HL-60/S4 treated with phorbol 12-myristate 13-acetate at 8.2 ng/mL for 4 days and 3 days (cell line): Measurements from ENCODE around the gene ALG12.

Experiments used
- in situ Hi-C: fragments of 300-500 bp; cut with MboI; formaldehyde crosslinking; loops from 2 replicates; pipeline ENCODE4 v1.15.0; 2022; ENCODE audit warnings: low sequenced_read_pairs

The ALG12 gene

DNA sequence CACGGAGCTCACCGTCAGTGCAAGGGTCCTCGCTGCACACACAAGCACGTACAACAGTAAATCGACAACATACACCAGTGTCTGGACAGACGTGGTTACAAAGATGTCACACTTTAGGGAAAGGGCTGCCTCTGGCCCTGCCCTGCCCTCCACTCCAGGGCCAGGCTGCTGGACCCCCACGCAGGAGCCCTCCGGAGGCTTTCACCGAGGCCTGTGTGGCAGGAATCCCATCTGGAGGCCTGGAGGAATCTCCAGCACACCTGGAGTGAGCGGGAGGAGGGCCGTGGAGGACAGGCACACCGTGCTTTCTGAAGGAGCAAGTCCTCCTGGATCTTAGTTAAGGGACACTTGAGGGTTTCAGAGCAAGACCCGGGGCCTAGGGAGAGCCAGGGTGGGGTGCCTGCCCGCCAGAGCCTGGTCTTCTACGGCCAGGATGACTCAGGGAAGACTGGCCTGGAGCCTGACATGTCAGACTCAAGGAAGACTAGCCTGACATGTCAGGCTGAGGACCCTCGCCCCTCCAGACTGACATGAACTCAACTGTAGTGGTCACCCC is 40.2 kb upstream of the ALG12 start:
- in situ Hi-C loops = no loop called here

DNA sequence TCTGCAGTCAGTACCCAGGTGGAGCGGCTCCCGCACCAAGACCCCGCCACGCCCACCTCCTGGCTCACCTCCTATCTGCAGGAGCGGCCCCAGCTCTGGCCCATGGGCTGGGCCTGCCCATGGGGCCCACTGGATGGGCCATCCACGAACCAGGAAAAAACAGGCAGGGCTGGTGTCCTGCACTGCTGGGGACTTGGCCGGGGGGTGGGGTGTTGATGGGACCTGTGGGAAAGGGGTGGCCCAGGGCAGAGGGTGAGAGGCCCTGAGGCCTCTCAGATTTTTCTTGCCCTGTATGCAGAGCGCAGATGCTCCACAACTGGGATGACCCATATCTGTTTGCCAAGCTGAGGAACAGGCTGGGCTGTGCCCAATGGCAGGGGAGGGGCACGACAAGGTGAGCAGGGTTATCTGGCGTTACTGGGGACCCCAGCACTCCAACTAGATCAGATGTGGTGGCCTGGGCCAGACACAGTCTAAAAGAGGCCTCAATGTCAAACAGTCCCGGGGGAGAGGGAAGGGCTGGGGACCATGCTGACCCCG is 39.7 kb upstream of the ALG12 start:
- in situ Hi-C loops = no loop called here

DNA sequence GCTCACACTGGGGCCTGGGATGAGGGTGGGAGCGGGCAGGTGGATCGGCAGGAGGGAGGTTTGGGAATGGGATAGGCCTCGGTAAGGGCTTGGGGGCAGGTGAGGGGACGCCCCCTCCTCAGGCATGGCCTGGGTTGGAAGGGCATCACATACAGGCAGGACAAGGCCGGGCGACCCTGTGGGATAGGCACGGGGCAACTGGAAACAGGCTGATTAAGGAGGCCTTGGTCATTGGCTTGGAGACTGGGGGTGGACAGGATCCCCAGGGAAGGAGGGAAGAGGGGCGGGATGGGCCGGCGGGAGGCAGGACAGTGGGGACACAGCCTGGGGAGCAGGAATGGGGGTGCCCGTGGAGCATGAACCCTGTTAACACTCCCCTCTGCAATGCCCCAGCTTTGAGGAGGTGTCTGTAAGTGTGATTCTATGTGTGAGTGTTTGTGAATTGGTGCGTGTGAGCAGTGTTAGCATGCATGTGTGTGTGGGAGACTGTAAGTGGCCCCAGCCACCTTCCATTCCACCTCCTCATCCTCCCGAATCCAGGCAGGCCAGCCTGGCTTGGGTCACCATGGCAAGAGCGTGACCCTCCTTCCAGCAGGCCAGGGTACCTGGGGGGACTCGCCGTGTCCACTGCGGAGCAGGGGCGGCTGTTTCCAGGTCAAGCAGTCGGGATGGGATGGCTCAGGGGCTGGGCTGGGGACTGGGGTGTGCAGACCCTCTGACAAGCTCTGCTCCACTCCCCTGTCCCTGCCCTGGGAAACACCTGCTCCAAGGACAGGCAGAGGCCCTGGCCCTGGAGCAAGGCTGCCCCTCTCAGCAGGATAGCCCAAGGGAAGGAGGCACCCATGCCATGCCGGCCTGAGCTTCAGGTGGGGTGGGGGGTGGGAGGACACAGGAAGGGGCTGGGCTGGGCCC is 38.9 kb upstream of the ALG12 start:
- in situ Hi-C loops = no loop called here

DNA sequence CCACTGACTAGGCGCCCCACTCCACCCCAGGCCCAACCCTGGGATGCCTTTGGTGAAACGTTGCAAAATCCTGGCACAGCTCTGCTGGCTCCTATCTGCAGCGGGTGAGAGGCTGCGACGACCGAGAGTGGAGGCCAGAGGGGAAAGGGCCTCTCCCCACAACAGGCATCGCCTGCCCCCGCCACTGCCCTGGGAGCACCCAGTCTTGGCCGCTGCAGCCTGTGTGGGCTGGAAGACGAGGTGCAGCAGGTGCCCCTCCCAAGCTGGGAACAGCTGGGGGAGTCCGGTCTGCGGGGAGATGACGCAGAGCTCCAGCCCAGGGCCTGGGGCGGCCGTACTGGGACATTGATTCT is 38.2 kb upstream of the ALG12 start:
- in situ Hi-C loops = no loop called here

DNA sequence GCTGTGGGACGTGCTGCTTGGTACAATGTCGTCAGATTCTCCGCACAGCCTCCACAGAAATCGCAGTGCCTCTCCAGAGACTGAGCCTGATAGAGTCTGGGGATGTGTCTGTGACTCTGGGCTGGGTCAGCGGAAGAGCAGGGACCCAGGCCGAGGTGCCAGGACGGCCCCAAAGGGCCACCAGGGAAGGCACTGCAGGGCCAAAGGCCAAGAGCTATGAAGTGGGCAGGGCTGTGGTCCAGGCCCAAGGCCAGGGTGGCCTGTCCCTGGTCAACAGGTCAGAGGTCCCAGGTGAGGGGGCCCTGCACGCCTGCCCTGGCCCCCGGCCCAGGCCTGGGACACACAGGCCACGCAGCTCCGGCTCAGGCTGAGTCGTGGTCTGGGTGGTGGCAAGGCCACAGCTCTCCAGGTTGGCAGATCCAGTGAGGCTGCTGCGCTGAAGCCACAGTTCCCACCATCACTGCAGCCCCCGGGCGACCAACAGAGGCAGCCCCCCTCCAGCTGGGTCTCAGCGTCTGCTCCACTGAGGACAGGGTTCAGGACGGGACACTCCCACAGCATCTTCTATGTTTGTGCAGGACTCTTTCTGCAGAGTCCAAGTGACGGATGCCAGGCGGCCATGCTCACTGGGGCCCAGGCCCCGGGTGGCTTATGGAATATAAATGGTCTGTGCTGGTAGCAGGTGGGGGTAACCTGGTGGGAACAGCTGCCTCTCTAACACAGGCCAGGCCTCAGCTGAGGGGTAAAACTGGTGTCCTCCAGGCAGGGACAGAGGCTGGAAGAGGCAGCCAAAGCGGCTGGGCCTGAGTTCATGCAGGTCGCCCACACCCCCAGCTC is 37.6 kb upstream of the ALG12 start:
- in situ Hi-C loops = no loop called here

DNA sequence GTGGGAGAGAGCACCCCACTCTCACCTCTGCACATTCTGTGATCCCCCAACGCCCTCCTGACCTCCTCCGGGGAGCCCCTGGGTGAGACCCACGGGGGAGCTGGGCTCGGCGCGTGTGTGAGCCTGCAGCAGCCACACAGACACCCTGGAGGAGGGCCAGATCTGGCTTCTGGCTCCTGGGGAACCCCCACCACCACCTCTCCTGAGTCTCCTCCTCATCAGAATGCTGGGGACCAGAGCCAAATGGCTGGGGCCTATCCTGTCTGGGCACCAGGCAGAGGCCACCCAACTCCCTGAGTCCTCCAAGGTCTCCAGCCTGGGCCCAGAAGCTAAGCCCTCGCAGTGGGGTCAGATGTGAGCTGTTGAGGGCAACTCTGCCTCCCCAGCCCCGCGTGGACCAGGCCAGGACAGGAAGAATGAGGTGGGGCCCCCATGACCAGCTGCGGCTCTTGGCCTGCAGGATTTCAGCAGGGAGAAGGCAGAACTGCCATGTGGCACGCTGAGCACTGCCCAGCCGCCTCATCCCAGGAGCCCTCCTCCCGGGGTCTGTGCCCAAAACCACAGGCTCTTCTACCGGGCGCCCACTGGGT is 36.8 kb upstream of the ALG12 start:
- in situ Hi-C loops = no loop called here

DNA sequence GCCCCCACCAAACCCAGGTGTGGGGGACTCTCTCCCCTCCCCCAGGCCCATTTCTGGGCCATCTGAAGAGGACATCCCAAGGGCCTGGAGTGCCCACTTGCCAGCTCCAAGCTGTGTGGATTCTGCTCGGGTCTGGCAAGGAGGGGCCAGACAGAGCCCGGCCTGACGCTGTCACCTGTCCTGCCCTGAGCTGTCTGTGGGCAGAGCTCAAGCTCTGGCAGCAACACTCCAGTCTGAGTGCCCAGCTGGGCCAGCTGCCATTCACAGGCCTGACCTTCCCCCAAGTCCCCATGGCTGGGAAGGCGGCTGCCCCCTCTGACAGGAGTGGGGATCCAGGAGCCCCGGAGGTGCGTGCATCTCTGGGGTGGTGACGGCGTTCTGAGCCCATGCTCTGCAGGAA is 36.1 kb upstream of the ALG12 start:
- in situ Hi-C loops = no loop called here

DNA sequence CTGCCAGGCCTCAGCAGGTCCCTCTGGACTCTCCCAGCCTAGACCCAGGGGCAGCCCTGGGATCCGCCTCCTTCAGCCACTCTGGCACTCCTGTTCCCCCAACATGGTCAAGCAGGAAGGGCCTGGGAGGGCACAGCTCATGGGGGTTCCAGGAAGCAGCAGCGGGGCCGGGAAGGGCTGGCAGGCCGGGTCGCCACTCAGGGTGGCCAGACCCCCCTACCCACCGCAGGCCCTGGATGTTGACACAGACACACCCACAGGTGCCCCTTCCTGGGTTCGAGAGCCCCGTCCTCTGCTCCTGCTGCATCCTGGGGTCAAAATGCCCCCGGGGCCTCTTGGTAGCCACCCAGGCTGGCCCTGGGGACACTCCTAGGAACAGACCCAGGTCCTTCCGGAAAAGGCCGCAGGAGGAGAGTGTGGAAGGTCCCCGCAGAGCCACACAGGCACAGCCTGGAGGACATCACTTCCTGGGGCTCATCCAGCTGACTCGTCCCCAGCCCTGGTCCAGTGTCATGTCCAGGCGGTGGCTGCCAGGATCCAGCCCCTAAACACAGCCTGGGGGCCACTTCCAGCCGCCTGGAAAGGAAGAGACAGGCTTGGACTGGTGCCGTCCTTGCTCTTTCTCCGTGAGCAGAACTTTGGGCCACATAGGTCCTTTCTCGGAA is 35.6 kb upstream of the ALG12 start:
- in situ Hi-C loops = no loop called here

DNA sequence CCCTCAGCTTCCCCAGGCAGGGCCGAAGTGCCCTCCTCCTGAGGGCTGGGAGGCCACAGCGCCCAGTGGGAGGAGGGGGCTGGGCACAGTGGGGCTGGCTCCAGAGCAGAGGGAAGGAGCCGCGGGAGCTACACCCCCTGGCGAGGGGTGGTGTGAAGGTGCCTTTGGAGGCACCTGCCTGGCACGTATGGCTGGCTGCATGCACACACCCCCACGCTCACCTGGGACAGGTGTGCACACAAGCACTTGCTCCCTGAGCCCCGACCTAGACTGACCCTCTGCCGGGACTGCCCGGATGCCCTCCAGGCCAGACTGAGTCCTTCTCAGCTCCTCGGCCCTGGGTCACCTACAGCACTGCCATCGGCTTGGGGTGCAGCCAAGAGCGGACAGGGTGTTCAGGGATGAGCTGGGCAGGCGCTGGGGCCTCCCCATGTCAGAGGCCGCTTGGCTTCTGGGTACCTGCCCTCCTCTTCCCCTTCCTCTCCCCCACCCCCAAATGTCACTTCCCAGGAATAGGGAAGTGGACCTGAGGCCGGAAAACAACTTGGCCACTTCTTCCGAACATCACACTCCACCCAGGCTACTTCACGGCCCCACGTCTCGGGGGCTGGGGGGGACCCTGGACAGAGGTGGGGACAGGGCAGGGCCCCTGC is 34.9 kb upstream of the ALG12 start:
- in situ Hi-C loops = no loop called here

DNA sequence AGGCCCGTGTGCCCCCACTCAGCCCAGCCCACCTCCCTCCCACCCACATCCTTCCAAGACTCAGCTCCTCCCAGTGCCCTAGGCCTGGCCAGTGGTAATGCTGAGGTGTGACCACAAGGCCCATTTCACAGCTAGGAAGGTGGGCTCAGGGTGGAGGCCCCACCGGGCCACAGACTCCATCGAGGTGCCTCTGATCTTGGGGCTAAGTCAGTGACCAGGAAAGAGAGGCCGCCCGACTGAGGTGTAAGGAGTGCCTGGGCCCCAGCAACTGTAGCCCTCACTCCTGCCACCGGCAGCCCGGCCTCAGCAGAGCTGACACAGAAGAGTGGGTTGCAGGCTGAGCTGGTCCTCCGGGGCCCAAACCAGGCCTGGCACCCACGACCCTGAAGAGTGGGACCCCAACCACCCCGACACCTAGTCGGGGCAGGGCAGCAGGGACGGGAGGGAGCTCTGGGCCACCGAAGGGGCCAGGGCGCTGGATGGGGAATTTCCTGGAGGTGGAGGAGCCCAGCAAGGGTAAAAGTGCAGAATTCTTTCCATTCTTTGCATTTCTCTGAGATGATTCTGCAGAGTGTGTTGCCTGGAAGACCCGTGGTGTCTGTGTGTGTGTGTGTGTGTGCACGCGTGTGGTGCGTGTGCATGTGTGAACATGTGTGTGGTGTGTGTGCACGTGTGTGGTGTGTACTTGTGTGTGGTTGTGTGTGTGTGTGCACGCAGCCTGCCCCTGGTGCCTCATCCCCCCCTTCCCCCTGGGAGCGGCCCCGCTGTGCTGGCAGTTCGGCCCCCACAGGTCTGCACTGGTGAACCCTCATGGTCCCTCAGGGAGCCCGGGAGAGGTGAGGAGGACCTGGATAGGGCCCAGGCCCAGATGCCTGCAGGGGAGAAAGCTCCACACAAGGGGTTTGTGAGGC is 34.0 kb upstream of the ALG12 start:
- in situ Hi-C loops = no loop called here

DNA sequence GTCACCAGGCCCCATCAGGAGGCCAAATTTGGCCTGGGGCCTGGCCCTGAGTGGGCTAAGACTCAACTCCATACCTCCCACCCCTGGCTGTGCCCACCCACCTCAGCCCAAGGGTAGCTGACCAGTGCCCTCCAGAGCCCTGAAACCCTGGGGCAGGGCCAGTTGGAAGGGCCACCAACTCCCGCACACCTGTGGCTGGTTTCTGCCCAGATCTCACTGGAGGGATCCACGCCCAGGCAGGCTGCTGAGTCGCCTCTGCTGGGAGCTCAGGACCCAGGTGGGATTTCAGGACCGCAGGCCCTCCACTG is 33.4 kb upstream of the ALG12 start:
- in situ Hi-C loops = no loop called here

DNA sequence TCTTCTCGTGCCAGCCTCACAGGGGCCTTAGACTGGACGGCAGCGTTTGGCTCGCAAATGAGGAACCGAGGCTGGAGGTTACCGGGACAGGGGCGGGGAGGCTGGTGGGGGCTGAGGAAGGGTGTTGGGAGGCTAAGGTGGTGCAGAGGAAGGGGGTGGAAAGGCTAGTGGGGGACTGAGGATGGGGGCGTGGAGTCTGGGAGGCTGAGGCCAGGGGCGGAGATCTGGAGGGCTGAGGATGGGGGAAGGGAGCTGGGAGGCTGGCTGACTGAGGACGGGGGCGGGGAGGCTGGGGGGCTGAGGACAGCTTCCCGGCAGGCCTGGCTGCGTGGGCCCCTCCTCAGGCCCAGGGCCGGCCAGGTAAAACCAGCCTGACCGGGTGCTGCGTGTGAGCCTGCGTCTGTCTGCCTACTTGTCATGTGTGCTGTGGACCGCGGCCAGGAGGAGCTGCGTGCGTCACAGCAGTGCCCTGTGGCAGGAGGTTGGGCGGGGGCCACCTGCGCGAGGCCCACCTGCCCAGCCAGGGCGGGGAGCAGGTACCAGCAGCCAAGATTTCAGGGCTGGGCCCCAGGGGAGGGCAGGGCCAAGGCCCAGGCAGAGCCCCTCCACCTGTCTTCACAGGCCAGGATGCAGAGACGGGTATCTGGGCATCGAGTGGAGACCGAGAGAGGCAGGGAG is 32.9 kb upstream of the ALG12 start:
- in situ Hi-C loops = no loop called here

DNA sequence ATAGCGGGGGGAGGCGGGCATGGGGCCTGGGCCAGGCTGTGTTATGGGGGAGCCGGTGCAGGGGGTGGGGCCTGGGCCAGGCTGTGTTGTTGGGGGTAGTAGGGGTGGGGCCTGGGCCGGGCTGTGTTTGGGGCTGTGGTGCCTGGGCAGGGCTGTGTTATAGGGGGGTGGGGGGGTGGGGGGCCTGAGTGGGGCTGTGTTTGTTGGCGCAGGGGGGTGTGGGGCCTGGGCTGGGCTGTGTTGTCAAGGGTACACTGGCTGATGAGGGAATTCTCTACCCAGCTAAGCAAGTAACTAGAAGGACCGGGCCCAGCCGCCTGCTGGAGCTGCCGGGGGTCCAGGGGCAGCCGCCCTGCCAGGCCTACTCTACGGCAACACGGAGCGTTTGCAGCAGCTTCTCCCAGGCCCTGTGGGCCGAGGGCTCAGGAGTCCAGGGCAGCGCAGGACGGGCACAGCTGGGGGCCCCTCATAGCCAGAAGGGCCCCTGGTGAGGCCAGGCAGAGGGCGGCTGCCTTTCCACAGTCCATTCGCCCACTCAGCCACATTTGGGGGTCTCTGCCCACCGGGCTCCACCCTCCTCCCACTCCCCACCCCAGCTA is 32.3 kb upstream of the ALG12 start:
- in situ Hi-C loops = no loop called here

DNA sequence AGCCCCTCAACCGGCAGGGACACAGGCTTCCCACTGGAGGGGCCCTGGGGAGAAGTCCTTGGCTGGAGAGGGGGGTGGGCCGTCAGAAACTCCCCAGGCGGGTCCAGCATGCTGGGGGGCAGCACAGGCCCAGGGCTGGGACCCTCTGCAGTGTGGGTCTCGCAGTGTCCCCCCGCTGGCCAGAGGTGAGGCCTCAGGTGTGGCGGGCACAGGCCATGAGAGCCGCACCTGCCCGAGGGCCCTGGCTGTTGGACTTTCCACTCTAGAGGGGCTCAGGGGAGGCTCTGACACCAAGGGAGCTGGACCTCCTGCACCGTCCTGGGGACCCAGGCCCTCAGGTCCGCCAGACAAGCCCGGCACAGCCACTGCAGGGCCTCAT is 31.7 kb upstream of the ALG12 start:
- in situ Hi-C loops = loop anchor here (25.0 kb wide), 1 partner anchor 262 kb away; the partner anchor contains the start of gene SELENOO

DNA sequence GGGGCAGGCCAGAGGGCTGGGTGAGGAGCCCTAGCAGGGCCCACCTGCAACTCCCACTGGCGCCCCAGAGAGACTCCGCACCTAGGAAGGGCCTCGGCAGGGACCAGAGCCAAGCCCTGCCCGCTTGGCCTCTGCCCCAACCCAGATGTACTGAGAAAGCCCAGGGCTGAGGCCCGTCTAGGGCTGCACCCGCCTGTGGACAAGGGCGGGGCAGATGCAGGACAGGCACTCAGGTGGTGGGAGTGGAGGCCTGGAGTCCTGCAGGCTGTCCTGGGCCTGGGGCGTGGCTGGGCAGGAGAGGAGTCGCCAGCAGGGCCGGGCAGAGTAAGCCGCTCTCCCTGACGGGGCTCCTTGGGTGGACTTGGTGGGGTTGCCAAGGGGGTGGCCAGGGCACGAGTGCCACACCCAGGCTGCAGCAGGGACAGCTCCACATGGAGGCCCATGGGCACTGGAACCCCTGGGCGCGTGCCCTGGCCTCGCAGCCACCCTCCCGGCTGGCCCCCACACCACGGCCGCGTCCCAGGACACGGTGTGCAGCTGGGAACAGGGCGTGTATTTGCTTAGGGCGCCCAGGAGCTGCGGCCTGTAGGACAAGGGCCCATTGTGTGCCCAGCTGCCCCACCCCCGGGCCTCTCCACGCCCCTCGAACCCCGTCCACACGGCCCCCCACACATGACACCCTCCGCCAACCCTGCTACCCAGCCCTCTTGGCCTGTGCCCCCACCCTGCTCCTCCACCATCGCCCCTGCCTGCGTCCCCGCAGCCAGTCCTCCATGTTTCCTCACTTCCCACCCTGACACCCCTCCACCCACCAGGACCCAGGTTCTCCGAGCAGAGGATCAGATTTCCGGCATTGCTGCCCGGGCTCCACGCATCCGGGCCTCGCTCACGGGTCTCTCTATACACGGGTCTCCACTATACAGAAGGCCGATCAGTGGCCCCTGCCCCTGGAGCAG is 31.0 kb upstream of the ALG12 start:
- in situ Hi-C loops = loop anchor here (25.0 kb wide), 1 partner anchor 263 kb away; the partner anchor contains the start of gene SELENOO

DNA sequence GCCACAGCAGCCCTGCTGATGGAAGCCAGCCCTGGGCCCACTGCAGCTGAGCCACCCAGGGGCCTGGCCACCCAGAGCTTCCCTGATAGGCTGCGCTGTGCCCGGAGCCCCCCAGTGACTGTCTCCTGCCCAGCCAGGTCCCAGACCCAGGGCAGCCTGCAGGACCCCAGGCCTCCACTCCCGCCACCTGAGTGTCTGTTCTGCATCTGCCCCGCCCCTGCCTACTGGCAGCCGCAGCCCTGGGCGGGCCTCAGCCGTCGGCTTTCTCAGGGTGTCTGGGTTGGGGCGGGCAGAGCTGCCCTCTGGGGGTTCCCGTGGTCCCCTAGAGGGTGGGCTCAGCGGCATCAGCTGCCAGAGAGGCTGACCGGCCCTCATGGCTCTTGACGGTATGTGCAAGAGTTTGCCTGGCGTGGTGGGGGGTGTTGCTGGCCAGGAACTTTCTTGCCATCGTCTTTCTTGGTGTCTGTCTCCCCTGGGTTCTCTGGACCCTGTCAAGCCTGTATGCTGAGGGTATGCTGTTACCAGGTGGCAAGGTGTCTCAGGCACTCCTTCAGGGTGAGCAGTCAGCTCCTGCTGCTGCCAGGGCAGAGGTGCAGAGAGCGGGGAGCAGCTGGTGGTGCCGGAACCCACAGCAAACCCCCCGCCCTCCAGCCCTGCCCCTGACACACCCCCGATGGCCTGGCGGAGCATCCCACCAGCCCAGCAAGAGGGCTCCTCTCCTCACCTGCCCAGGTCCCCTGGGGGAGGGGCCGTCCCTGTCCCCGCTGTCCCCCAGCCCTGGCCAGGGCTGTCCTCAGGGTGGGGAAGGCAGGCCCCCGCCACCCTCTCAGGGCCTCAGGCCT is 30.1 kb upstream of the ALG12 start:
- in situ Hi-C loops = loop anchor here (25.0 kb wide), 1 partner anchor 264 kb away; the partner anchor contains the start of gene SELENOO
